Gastroesophageal sphincter (tissue), 3 donors: ENCODE measurements around the gene CYSTM1.

Source experiments
- CTCF ChIP-seq, 4 experiments: fragments of 200-600 bp in 2 of 4; fragments of 450-650 bp in 2 of 4; sonication (generic) in 1 of 4; IDR thresholded peaks; one replicate each; pipeline ENCODE4 v1.5.1; 2017 to 2019; ENCODE audit warnings: antibody characterized with exemption in 4 of 4, mild to moderate bottlenecking in 2 of 4, moderate library complexity in 2 of 4
- EP300 ChIP-seq: sonication (generic); formaldehyde crosslinking; IDR thresholded peaks from one replicate; pipeline ENCODE4 v1.6.1; 2017; ENCODE audit warnings: antibody characterized with exemption, mild to moderate bottlenecking

- no peak for TF ChIP-seq CTCF (IDR thresholded peaks at IDR 0.05)
- no peak for TF ChIP-seq EP300
These were observed at the start of gene CYSTM1 for GRCh38 chr5:140174465-140175366.
